ENCODE measurements around the gene KANSL2.
"Not testable (repeated sequence)": the region's sequence is repeated elsewhere in the genome, so short reads cannot be mapped to it uniquely, and the experiment has no call there.

The KANSL2 gene

DNA sequence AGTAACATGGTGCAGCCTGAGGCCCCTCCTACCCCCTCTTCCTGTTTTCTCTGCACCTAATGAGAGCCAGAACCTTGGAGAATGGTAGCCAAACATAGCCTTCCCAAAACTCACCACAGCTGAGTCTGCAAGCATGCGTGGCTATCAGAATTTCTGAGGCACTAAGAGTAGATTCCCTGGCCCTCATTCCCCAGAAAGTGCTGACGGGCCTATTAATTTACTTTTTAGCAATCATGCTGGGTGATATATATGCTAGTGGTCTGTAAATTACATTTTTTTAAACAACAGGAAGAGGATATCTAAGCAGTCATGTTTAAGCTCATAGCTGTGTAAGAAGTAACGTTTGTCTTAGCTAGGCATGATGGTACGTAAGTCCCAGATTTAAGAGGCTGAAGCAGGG, 30.4 kb downstream of the KANSL2 start:
- Histone ChIP-seq H3K4me1 (ENCODE audit: control insufficient read depth, insufficient read depth, low read length) (no peaks in the 10 kb centered on the region), H3K4me3 (ENCODE audit: low read length) (no peak overlapping the region), H3K9me3 (ENCODE audit: control insufficient read depth, insufficient read depth, low read length) (no peaks in the 10 kb centered on the region), H3K27ac (ENCODE audit: low read length) (no peak overlapping the region), H3K27me3 (ENCODE audit: control insufficient read depth, insufficient read depth, low read length) (no peaks in the 10 kb centered on the region), H3K36me3 (ENCODE audit: control insufficient read depth, insufficient read depth, low read length) (peaks cover 23% of the 10 kb centered on the region)
- no peak for DNase-seq (ENCODE audit: low read depth, low spot score)
- no CpG with 5 or more reads among the region's 4 CpGs for WGBS (ENCODE audit: insufficient coverage, insufficient read length)

DNA sequence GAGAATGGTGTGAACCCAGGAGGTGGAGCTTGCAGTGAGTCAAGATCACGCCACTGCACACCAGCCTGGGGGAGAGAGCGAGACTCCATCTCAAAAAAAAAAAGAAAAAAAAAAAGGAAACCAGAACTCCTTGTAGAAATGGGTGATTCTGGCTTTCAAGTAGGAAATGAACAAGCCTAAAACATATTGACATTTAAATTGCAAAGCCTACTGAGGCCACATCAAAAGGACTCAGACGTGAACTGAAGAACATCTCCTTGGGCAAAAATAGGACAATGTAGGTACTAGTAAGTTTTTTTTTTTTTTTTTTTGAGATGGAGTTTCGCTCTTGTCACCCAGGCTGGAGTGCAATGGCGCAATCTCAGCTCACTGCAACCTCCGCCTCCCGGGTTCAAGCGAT, 36.7 kb downstream of the KANSL2 start:
- H3K27me3 ChIP-seq (ENCODE audit: control insufficient read depth, insufficient read depth, low read length); H3K27ac ChIP-seq (ENCODE audit: low read length); DNase-seq (ENCODE audit: low read depth, low spot score); H3K36me3 ChIP-seq (ENCODE audit: control insufficient read depth, insufficient read depth, low read length); H3K4me3 ChIP-seq (ENCODE audit: low read length); H3K4me1 ChIP-seq (ENCODE audit: control insufficient read depth, insufficient read depth, low read length); H3K9me3 ChIP-seq (ENCODE audit: control insufficient read depth, insufficient read depth, low read length): not testable (repeated sequence)
- WGBS (ENCODE audit: insufficient coverage, insufficient read length), result no CpG with 5 or more reads among the region's 8 CpGs

DNA sequence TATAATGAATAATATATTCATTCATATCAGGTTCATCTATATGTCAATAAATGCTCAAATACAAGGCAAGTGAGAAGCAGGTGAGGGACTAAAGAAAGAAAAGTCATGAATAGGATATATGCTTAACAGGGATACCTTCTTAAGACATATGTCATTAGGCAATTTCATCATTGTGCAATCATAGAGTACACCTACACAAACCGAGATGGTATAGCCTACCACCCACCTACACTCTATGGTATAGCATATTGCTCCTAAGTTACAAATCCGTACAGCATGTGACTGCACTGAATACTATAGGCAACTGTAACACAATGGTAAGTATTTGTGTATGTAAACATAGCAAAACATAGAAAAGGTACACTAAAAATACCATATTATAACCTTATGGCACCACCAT, 39.0 kb downstream of the KANSL2 start:
- H3K36me3 ChIP-seq (ENCODE audit: control insufficient read depth, insufficient read depth, low read length), result peaks cover 3% of the 10 kb centered on the region; the same call in 1 of the 2 replicates
- H3K27ac ChIP-seq (ENCODE audit: low read length), result no peak overlapping the region
- DNase-seq (ENCODE audit: low read depth, low spot score), result no peak
- no peak overlapping the region for H3K4me3 ChIP-seq (ENCODE audit: low read length)
- H3K9me3 ChIP-seq (ENCODE audit: control insufficient read depth, insufficient read depth, low read length), result no peaks in the 10 kb centered on the region; the same call in 1 of the 2 replicates
- WGBS (ENCODE audit: insufficient coverage, insufficient read length), result no CpG with 5 or more reads among the region's 2 CpGs
- no peaks in the 10 kb centered on the region for H3K27me3 ChIP-seq (ENCODE audit: control insufficient read depth, insufficient read depth, low read length)
- H3K4me1 ChIP-seq (ENCODE audit: control insufficient read depth, insufficient read depth, low read length), result no peaks in the 10 kb centered on the region

DNA sequence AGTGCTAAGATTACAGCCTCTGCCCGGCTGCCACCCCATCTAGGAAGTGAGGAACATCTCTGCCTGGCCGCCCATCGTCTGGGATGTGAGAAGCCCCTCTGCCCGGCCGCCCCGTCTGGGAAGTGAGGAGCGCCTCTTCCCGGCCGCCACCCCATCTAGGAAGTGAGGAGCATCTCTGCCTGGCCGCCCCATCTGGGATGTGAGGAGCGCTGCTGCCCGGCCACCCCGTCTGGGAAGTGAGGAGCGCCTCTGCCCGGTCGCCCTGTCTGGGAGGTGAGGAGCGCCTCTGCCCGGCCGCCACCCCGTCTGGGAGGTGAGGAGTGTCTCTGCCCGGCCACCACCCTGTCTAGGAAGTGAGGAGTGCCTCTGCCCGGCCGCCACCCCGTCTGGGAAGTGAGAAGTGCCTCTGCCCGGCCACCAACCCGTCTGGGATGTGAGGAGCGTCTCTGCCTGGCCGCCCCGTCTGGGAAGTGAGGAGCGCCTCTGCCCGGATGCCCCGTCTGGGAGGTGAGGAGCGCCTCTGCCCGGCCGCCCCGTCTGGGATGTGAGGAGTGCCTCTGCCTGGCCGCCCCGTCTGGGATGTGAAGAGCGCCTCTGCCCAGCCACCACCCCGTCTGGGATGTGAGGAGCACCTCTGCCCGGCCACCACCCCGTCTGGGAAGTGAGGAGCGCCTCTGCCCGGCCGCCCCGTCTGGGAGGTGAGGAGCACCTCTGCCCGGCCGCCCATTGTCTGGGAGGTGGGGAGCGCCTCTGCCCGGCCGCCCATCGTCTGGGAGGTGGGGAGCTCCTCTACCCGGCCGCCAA, 40.1 kb downstream of the KANSL2 start:
- not testable (repeated sequence) for H3K27ac ChIP-seq (ENCODE audit: low read length); DNase-seq (ENCODE audit: low read depth, low spot score); H3K27me3 ChIP-seq (ENCODE audit: control insufficient read depth, insufficient read depth, low read length); H3K36me3 ChIP-seq (ENCODE audit: control insufficient read depth, insufficient read depth, low read length); H3K4me3 ChIP-seq (ENCODE audit: low read length); H3K4me1 ChIP-seq (ENCODE audit: control insufficient read depth, insufficient read depth, low read length); H3K9me3 ChIP-seq (ENCODE audit: control insufficient read depth, insufficient read depth, low read length)
- WGBS (ENCODE audit: insufficient coverage, insufficient read length), result no CpG with 5 or more reads among the region's 54 CpGs

DNA sequence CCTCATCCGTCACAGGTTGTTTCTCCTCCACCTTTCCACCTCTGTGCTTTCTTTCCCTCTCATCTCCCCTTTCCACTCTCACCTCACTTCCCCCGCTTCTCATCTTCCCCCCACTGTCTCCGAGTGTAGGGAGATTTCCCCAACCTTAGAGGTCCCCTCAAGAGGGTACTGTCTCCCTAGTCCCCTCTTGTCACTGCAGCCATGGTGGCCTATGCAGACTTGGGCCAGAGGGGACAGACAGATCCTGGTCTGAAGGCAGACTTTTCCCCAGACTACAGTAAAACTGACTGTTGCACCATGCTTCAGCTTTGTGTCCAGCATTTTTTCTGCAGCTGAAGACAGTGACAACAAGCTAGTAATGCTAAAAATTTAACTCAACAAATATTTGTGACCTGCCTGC, 41.2 kb downstream of the KANSL2 start:
- H3K9me3 ChIP-seq (ENCODE audit: control insufficient read depth, insufficient read depth, low read length), result no peaks in the 10 kb centered on the region; the same call in 1 of the 2 replicates
- H3K36me3 ChIP-seq (ENCODE audit: control insufficient read depth, insufficient read depth, low read length), result peaks cover 3% of the 10 kb centered on the region; the same call in 1 of the 2 replicates
- DNase-seq (ENCODE audit: low read depth, low spot score), result no peak
- WGBS (ENCODE audit: insufficient coverage, insufficient read length), result 100% methylated on average over 1 of the region's 3 CpGs
- H3K4me3 ChIP-seq (ENCODE audit: low read length), result no peak overlapping the region
- H3K4me1 ChIP-seq (ENCODE audit: control insufficient read depth, insufficient read depth, low read length), result no peaks in the 10 kb centered on the region
- H3K27me3 ChIP-seq (ENCODE audit: control insufficient read depth, insufficient read depth, low read length), result no peaks in the 10 kb centered on the region
- H3K27ac ChIP-seq (ENCODE audit: low read length), result no peak overlapping the region

DNA sequence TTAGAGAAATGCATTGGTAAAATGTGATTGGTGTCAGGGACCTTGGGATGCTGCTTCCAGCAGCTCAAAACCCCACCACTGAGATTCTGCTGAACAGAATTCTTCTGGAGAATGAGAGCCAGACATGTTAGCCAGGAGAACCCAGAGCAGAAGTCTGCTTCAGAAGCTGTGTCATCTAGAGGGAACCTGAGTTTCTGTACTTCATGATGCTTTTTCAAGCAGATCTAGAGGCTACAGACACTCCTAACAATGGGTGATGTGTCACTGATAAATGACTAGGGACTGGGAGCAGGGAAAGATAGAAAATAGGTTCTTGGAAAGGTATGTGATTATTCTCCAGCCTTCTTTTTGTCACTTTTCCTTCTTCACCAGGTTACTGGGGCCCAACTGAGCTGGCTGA, 41.6 kb downstream of the KANSL2 start:
- no peak overlapping the region for H3K4me3 ChIP-seq (ENCODE audit: low read length)

DNA sequence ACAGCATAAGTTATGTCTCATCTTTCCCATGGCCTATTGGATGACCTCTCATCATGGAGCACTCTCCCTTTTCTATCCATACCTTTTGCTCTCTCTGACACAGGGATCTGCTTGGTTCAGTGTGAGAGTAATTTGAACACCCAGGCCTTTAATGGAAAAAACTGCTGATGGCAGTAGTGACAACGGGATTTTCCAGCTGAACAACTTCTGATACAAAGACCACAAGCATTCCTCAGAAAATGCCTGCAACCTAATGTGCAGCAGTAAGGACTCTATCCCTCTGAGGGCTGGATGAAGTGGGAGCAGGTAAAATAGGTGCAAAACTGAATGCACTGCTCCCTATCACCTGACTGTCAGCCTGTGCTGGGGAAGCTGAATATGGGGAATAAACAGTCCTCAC, 51.0 kb downstream of the KANSL2 start:
- Histone ChIP-seq H3K4me3 (ENCODE audit: low read length) (no peak overlapping the region), H3K36me3 (ENCODE audit: control insufficient read depth, insufficient read depth, low read length) (no peaks in the 10 kb centered on the region), H3K9me3 (ENCODE audit: control insufficient read depth, insufficient read depth, low read length) (no peaks in the 10 kb centered on the region), H3K4me1 (ENCODE audit: control insufficient read depth, insufficient read depth, low read length) (peaks cover 2% of the 10 kb centered on the region; the same call in 1 of the 2 replicates), H3K27ac (ENCODE audit: low read length) (no peak overlapping the region), H3K27me3 (ENCODE audit: control insufficient read depth, insufficient read depth, low read length) (no peaks in the 10 kb centered on the region)
- no peak for DNase-seq (ENCODE audit: low read depth, low spot score)
- WGBS (ENCODE audit: insufficient coverage, insufficient read length), result no CpG with 5 or more reads among the region's 1 CpG

More for the DNA sequence above, 41.6 kb downstream of the KANSL2 start:
- Histone ChIP-seq H3K27me3 (ENCODE audit: control insufficient read depth, insufficient read depth, low read length) (no peaks in the 10 kb centered on the region), H3K36me3 (ENCODE audit: control insufficient read depth, insufficient read depth, low read length) (peaks cover 3% of the 10 kb centered on the region; the same call in 1 of the 2 replicates), H3K4me1 (ENCODE audit: control insufficient read depth, insufficient read depth, low read length) (no peaks in the 10 kb centered on the region), H3K9me3 (ENCODE audit: control insufficient read depth, insufficient read depth, low read length) (no peaks in the 10 kb centered on the region; the same call in 1 of the 2 replicates), H3K27ac (ENCODE audit: low read length) (no peak overlapping the region)
- DNase-seq (ENCODE audit: low read depth, low spot score), result no peak

DNA sequence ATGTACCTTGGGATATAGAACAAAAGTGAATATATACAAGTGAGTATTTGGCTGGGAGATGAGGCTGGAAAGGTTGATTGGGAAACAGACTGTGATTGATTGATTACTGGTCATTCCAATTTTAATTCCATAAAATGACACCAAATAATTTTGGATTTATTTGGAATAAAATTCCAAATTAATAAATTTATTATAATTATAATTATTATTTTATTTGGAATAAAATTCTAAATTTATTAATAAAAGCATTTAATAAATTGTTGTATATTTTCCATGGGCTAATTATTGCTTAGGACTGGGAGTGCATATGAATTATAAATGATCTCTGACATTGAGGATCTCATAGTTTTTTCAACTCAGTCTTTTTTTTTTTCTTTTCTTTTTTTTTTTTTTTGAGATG, 51.7 kb downstream of the KANSL2 start:
- H3K9me3 ChIP-seq (ENCODE audit: control insufficient read depth, insufficient read depth, low read length), result no peaks in the 10 kb centered on the region
- peaks cover 2% of the 10 kb centered on the region; the same call in 1 of the 2 replicates for H3K4me1 ChIP-seq (ENCODE audit: control insufficient read depth, insufficient read depth, low read length)
- H3K27me3 ChIP-seq (ENCODE audit: control insufficient read depth, insufficient read depth, low read length), result no peaks in the 10 kb centered on the region
- no peaks in the 10 kb centered on the region for H3K36me3 ChIP-seq (ENCODE audit: control insufficient read depth, insufficient read depth, low read length)
- no peak overlapping the region for H3K27ac ChIP-seq (ENCODE audit: low read length)
- H3K4me3 ChIP-seq (ENCODE audit: low read length), result no peak overlapping the region
- no peak for DNase-seq (ENCODE audit: low read depth, low spot score)

DNA sequence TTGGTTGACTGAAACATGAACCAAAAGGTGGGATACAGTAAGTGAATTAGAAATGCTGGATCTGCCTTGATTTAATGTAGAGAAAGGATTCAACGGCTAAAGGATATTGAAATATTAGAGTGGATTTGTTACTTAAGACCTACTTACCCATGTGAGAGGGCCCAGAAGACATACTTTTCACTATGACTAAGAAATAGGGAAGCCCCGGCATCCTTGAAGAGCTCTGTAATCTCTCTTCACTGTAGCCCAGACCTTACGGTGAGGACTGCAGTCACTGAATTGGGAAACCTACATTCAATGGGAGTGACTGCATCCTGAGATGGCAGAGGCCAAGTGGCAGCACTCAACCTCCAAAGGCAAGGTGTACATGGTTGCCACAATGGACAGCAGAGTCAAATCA, 52.5 kb downstream of the KANSL2 start:
- Histone ChIP-seq H3K36me3 (ENCODE audit: control insufficient read depth, insufficient read depth, low read length) (no peaks in the 10 kb centered on the region), H3K27me3 (ENCODE audit: control insufficient read depth, insufficient read depth, low read length) (no peaks in the 10 kb centered on the region), H3K9me3 (ENCODE audit: control insufficient read depth, insufficient read depth, low read length) (no peaks in the 10 kb centered on the region), H3K27ac (ENCODE audit: low read length) (no peak overlapping the region), H3K4me1 (ENCODE audit: control insufficient read depth, insufficient read depth, low read length) (peaks cover 2% of the 10 kb centered on the region; the same call in 1 of the 2 replicates), H3K4me3 (ENCODE audit: low read length) (no peak overlapping the region)
- no CpG with 5 or more reads among the region's 3 CpGs for WGBS (ENCODE audit: insufficient coverage, insufficient read length)
- no peak for DNase-seq (ENCODE audit: low read depth, low spot score)

DNA sequence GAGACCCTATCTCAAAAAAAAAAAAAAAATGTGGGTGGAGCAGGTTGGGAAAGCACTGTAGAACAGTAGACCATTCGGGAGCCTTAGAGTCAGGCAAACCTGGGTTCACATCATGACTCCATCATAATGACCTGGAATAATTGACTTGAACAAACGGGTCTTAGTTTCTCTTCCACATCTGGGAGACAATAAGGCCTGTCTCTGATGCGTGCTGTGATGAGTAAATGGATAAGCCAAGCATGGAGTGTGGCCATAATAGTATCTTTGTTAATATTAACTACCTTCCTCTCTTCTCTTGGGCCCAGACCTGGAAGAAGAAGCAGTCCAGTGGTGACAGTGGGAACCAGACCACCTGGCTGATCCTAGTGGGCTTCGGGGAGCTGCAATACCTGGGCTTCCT, 54.5 kb downstream of the KANSL2 start:
- Histone ChIP-seq H3K27ac (ENCODE audit: low read length) (no peak overlapping the region), H3K36me3 (ENCODE audit: control insufficient read depth, insufficient read depth, low read length) (no peaks in the 10 kb centered on the region), H3K27me3 (ENCODE audit: control insufficient read depth, insufficient read depth, low read length) (no peaks in the 10 kb centered on the region), H3K4me1 (ENCODE audit: control insufficient read depth, insufficient read depth, low read length) (no peaks in the 10 kb centered on the region), H3K4me3 (ENCODE audit: low read length) (no peak overlapping the region), H3K9me3 (ENCODE audit: control insufficient read depth, insufficient read depth, low read length) (no peaks in the 10 kb centered on the region; the same call in 1 of the 2 replicates)
- no peak for DNase-seq (ENCODE audit: low read depth, low spot score)
- WGBS (ENCODE audit: insufficient coverage, insufficient read length), result no CpG with 5 or more reads among the region's 4 CpGs

DNA sequence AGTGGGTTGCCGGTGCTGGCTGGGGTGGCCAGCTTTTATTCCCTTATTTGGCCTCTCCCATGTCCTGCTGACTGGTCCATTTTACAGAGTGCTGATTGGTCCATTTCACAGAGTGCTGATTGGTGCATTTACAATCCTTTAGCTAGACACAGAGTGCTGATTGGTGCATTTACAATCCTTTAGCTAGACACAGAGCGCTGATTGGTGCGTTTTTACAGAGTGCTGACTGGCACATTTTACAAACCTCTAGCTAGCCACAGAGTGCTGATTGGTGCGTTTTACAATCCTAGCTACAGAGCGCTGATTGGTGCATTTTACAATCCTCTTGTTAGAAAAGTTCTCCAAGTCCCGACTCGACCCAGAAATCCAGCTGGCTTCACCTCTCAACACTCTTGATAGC, 59.0 kb downstream of the KANSL2 start:
- not testable (repeated sequence) for DNase-seq (ENCODE audit: low read depth, low spot score); H3K9me3 ChIP-seq (ENCODE audit: control insufficient read depth, insufficient read depth, low read length); H3K36me3 ChIP-seq (ENCODE audit: control insufficient read depth, insufficient read depth, low read length); H3K27ac ChIP-seq (ENCODE audit: low read length); H3K4me3 ChIP-seq (ENCODE audit: low read length); H3K4me1 ChIP-seq (ENCODE audit: control insufficient read depth, insufficient read depth, low read length); H3K27me3 ChIP-seq (ENCODE audit: control insufficient read depth, insufficient read depth, low read length)
- WGBS (ENCODE audit: insufficient coverage, insufficient read length), result no CpG with 5 or more reads among the region's 7 CpGs

Data from iPS DF 6.9 (cell line).